ENCODE results near the gene MMEL1.
A peak's percentile ranks its signal among the peaks of the same experiment; 100 is the strongest.

Gene MMEL1

GRCh38 chr1:2547210-2548067, 85.4 kb downstream of the MMEL1 start:
- no peak for DNase-seq (ENCODE audit: low read depth in 1 of 2, low spot score in 1 of 2)

DNA sequence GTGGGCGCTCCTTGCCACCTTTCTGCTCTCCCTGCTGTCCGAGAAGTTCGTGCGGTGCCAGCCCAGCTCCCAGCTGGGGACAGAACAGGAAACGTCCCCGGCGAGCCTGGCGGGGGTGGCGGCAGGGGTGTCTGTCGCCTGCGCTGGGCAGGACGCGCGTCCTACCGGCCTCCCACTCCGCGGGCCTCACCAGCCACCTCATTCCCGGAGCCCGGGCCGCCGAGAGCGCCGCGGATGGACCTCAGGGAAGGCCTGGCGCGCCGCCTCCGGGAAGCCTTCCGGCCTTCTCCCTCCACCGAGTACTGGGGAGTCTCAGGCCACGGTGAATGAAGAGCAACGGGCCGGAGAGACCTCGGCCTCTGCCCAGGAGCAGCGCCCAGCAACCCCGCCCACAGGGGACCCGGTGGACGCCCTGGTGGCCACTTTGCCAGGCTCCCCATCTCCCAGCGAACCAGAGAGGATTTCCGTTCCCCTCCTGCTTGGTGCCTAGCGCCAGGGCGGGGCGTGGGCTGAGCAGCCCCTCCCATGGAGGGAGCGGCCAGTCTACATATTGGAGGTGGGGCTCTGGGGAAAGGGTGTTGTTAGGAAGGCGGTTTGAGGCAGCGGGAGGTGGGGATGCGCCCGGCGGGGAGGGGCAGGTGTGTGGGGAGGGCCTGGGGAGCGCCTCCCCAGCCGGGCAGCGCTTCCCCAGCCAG, 86.2 kb downstream of the MMEL1 start:
- DNase-seq (ENCODE audit: low read depth in 1 of 2, low spot score in 1 of 2) = peak in 1 of 2 donors; percentile 79

DNA sequence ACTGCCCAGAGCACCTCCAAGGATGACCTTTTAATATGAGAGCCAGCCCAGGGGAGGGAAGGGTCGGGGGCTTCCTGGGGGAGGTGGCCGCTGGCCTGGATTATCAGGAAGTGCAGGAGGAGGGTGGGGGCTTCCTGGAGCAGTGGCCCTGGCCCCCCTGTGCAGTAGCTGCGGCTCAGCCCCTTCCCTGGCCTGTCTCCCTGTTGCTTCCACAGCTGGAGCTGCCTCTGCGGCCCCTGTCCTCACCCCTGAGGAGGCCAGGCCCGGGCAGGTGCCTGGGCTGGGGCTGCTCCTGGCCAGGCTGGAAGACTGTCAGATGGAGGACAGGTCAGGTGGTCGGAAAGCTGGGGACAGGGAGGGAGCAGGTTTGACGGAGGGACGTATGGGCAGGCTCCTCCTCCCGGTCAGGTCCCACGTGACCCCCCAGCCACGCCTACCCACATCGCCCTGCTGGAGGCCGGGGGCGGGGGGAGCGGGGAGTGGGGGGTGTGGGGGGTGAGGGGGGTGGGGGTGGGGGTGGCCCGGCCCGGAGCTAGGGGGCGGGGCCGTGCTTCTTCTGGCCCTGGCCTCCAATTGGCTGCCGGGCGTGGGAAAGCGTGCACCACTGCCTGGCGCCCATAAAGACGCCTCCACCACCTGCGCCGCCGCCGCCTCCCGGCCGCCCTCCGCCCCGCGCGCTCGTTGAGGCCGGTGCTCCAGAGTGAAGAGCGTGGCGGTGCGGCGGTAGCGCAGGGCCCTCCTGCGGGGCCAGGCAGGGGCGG, 86.9 kb downstream of the MMEL1 start:
- peak in 1 of 2 donors; percentile 77 for DNase-seq (ENCODE audit: low read depth in 1 of 2, low spot score in 1 of 2)

GRCh38 chr1:2544875-2545640, 87.8 kb downstream of the MMEL1 start:
- DNase-seq (ENCODE audit: low read depth in 1 of 2, low spot score in 1 of 2) = no peak

DNA sequence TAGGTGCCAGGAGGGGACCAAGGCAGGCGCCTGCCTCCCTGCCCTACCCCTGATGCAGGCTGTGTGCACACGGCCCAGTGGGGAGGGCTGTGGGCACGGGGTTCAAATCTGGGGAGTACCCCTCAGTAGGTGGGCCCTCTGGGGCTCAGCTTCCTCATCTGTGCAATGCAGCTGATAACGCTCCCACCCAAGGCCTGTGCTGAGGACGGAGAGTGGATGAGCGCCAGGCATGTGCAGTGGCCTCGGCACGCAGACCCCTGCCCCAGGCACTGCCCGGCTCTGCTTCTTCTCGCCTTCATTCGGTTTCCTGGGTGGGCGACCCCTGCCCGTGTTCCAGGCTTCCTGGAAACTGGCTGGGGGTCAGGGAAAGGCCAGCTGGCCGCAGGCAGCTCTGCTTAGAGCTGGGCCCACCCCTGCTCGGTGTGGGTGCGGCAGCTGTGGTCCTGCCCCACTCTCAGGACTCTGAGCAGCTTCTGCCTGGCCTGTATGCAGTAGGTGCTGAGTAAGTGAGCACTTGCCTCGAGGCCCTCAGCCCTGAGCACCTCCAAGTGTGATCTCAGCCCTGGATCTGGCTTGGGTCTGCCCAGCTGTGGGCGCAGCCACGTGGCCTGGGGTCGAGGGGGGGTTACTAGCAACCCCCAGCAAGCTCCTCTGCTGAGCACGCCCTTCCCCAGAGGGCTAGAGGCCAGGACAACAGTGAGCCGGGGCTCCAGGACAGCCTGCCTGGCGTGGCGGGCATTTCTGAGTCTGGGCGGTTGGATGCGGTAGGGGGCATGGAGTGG, 88.5 kb downstream of the MMEL1 start:
- DNase-seq (ENCODE audit: low read depth in 1 of 2, low spot score in 1 of 2) = no peak

DNA sequence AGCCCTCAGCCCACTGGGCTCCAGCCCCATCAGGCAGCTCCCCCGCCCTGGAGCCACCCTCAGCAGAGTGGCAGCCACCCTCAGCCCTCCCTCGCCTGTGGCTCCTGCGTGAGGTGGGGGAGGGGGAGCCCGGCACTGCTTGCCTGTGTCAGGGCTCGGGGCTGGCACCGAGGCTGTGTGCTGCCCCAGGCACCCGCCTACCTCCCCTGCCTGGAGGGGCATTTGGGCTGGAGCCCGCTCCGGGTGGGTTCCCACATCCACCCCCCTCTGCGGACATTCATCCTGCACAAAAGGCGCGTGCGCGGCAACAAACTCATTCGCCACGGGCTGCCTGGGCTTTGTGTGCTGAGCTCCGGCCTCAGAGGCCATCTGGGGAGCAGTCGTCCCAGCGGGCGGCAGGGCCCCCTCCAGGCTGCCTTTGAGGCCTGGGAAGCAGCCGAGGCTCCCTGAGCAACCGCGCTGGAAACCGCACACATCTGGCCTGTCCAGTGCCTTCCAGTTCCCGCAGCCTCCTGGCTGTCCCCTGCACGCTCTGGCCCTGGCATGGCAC, 89.2 kb downstream of the MMEL1 start:
- DNase-seq (ENCODE audit: low read depth in 1 of 2, low spot score in 1 of 2) = no peak

DNA sequence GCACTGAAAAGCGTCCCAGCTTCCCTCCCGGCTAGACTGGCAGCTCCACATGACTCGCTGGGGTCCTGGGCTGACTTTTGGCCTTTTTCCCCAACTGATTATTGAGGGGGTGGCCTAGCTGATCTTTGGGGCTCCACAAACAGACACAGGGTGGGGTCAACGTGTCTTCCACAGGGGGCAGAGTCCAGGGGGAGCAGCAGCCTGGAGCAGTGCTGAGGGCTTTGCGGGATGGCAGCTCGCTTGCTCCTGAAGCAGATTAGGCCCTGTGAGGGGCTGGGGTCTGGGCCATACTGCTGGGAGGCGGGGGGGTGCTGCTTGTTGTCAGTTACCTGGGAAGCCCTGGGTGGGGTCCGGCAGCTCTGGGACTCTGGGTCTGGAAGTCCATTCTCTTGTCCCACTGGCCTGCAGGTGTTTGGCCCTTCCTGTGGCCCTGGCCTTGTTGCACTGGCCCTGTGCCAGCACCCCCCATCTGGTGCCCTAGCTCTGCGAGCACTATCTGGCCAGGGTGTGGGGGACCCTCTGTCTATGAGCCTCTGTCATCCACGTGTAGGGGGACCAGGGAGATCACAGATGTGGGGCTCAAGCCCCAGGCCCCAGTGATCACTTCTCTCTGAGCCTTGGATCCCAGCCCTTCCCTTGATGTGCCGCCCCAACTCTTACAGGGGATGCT, 90.4 kb downstream of the MMEL1 start:
- DNase-seq (ENCODE audit: low read depth in 1 of 2, low spot score in 1 of 2) = no peak

DNA sequence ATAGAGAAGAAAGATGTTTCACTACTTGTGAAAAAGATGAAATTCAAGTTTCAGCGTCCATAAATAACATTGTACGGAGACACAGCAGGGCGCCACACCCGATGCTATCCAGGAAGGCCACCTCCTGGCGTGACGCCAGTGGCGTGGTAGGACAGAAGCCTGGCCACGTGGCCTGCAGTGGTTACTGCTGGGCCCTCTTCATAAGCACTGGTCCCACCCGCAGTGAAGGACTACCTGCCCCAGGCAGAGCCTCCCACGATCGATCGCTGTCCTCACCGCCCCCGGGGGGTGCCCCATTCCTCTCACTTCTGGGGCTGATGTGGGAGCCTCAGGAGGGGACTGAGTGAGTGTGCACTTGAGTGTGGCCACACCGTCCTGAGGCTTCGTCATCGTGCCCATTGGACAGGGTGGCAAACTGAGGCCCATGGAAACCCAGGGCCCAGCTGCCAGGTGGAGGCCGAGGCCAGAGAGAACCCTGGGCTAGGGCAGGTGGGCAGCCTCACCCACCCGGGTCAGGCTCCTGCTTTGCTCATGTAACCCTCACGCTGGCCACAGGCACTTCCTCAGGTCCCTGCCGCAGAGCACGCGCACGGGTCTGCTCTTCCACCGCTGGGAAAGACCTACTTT, 91.1 kb downstream of the MMEL1 start:
- DNase-seq (ENCODE audit: low read depth in 1 of 2, low spot score in 1 of 2) = no peak

DNA sequence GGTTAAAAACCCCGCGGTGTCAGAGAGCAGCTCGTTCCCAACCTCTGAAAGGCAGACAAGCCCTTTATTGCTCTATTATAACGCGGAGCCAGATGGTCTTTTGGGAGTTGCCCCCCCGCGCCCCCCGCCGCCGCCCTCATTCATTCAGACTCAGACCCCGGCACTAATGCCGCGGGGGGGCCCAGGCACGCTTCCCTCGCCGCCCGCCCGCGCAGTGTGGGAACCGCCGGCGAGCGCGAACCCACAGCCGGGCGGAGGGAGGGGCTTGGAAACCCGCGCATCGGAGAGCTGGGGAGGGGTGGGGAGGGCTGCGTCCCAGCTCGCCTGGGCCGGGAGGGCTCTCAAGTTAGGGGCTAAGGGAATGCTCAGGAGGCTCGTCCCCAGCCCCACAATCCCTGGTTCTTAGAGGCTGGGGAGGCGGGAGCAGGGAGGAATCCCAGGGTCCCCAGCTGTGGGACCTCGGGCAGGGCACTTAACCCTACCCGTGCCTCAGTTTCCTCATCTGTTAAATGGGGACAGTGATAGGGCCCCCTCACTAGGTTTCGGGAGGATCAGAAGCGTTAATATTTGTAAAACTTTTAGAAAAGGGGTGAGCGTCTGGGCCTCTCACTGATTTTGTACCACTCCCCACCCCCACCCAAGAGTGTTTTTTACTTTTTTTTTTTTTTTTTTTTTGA, 91.9 kb downstream of the MMEL1 start:
- DNase-seq (ENCODE audit: low read depth in 1 of 2, low spot score in 1 of 2) = no peak

All from activated CD4-positive, alpha-beta T cell treated with anti-CD3 and anti-CD28 coated beads, Interleukin-2, amount 50 U/mL, for 24 hours (primary cell).